Islet precursor cell (in vitro differentiated cells): ENCODE data around the gene C19orf53.
"Not testable (repeated sequence)": the region's sequence is repeated elsewhere in the genome, so short reads cannot be mapped to it uniquely, and the experiment has no call there.

Source experiments
- DNase-seq: peaks from one replicate; pipeline ENCODE4 v3.0.0-alpha.2; 2018

Gene C19orf53

GRCh38 chr19:13774217-13775191 lies at the start of gene C19orf53:
TSS of gene C19orf53 (plus strand) at chr19:13774456. CDS start at chr19:13774478, 22 bp downstream.
- peak; percentile 92 for DNase-seq

GRCh38 chr19:13726323-13726722 lies 47.9 kb upstream of the C19orf53 start:
- no peak for DNase-seq

GRCh38 chr19:13727798-13728197 lies 46.5 kb upstream of the C19orf53 start:
- no peak for DNase-seq

GRCh38 chr19:13729859-13730258 lies 44.4 kb upstream of the C19orf53 start:
- DNase-seq, result no peak

- peak; percentile 99 for DNase-seq
These were observed 42.9 kb upstream of the C19orf53 start for GRCh38 chr19:13731147-13731964.

DNA sequence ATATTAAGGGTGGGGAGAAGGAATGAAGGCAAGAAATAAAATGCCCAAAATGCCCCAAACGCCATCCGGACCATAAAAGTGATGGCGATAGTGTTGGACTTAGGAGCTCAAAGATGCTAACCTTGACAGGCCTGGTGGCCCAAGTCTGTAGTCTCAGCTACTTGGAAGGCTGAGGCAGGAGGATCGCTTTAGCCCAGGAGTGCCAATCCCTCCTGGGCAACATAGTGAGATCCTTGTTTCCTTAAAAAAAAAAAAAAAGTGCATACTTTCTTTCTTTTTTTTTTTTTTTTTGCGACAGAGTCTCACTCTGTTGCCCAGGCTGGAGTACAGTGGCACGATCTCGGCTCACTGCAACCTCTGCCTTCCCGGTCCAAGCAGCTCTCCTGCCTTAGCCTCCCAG lies 41.9 kb upstream of the C19orf53 start:
- no peak for DNase-seq

- DNase-seq, result no peak
These were observed 39.5 kb upstream of the C19orf53 start for GRCh38 chr19:13734751-13735150.

DNA sequence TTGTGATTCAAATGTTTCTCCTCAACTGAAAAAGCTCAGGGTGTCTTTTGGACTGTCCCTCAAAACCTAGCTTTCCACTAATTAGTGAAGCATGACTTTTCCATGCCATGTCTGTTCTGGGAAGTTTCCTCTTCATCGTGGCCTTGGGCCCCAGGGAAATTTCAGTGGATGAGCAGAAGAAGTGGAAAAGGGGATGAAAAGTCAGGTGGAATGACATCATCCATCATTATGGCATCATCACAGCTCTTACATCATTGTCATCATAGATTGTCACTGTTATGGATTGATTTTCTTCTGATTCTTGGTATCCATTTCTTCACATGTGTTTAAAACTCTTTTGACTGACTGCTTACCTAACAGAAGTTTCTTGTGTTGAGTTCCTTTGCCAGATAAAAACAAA lies 36.2 kb upstream of the C19orf53 start:
- no peak for DNase-seq

DNA sequence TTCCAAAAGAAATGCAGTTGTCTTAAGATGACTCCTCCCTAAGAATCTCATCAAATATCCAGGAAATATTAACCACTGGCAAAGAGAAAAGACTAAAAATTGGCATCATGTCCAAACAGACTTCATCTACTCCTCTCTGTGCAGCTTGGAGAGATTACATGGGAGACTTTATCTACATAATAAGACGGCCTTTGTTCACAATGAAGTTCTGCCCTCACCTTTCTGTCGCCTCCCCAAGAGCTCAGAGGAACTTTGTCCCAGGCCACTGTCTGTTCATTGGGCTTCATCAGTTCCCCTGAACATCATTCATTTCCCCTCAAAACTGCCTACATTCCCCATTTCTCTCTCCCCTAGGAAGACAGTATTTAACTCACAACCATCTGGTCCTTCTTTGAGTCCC lies 32.4 kb upstream of the C19orf53 start:
- DNase-seq, result no peak

DNA sequence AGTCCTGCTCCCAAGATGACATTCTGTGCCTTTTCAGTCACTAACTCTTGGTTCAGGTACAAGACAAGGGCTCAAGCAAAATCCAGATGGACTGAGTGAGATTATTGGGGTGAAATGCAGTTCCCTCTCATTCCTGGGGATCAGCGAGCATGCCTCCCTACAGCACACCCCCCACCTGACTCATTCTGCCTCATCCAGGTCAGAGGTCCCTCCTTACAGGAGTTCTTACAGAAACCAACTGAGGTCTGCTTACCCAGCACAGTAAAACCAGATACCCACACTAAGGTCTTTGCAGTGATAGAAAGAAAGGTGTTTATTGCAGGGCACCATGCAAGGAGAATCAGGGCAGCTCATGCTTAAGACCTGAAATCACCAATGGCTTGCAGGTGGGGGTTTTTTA lies 31.5 kb upstream of the C19orf53 start:
- DNase-seq, result no peak

GRCh38 chr19:13744174-13744573 lies 30.1 kb upstream of the C19orf53 start:
- no peak for DNase-seq

DNA sequence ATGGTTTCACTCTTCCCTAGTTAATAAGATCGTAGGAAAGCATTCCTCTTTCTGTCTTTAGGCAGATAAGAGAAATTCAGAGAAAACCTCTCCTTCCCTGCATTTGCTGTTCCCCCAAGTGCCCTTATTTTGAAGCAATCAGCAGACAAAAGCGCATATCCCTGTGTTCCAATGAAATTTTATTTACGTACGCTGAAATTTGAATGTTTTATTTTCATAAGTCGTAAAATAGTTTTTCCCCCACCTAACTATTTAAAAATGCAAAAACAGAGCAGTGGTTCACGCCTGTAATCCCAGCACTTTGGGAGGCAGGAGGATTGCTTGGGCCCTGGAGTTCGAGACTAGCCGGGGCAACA lies 27.2 kb upstream of the C19orf53 start:
- no peak for DNase-seq

DNA sequence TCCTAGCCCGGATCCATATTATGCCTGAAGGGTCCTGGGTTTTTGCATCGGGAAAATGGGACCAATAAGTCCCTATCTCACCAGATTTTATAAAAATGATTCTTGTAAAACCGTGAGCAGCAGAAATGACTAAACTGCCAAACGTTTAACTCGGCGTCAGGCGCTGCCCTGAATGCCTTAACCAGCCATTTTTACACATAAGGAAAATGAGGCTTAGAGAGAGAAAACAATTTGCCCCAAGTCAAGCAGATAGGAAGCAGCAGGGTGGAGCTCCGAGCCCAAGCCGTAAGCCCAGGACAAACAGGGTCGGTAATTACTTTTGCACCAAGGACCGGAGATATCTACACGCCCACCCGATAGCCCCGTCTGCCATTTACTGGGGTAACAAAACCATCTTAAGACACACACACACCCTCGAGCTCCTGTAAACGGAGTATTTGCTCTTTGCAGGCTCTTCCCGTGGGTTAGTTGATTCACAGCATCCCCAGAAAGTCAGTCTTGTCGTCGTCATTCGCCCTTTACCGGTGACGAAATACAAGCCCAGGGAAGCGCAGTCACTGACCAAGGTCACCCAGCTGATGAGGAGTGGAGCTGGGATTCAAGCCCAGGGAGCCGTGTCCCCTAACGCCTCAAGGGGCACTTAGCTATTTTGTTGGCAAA lies 26.0 kb upstream of the C19orf53 start:
- DNase-seq, result no peak

GRCh38 chr19:13751436-13751835 lies 22.8 kb upstream of the C19orf53 start:
- no peak for DNase-seq

DNA sequence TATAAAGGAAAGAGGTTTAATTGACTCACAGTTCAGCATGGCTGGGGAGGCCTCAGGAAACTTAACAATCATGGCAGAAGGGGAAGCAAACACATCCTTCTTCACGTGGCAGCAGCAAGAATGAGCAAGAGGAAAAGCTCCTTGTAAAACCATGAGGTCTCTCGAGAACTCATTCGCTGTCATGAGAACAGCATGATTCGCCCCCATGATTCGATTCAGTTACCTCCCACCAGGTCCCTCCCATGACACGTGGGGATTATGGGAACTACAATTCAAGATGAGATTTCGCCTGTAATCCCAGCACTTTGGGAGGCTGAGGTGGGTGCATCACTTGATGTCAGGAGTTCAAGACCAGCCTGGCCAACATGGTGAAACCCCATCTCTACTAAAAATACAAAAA lies 20.6 kb upstream of the C19orf53 start:
- not testable (repeated sequence) for DNase-seq

DNA sequence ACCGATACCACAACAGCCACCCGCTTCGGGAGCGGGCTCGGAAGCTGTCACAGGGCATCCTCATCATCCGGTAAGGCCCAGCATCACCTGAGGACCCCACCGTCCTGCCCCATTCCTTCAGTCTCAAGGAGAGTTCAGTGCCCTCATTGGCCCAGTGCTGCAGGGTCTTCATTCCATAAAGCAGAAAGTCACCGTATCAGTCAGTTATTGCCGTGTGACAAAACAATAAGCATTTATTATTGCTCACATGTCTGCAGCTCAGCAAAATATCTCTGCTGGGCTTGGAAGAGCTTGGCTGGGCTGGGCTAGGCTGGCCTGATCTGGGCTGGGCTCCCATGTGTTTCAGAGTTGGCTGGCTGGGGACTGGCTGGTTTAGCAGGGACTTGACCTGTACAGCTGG lies 18.0 kb upstream of the C19orf53 start:
- DNase-seq, result no peak

DNA sequence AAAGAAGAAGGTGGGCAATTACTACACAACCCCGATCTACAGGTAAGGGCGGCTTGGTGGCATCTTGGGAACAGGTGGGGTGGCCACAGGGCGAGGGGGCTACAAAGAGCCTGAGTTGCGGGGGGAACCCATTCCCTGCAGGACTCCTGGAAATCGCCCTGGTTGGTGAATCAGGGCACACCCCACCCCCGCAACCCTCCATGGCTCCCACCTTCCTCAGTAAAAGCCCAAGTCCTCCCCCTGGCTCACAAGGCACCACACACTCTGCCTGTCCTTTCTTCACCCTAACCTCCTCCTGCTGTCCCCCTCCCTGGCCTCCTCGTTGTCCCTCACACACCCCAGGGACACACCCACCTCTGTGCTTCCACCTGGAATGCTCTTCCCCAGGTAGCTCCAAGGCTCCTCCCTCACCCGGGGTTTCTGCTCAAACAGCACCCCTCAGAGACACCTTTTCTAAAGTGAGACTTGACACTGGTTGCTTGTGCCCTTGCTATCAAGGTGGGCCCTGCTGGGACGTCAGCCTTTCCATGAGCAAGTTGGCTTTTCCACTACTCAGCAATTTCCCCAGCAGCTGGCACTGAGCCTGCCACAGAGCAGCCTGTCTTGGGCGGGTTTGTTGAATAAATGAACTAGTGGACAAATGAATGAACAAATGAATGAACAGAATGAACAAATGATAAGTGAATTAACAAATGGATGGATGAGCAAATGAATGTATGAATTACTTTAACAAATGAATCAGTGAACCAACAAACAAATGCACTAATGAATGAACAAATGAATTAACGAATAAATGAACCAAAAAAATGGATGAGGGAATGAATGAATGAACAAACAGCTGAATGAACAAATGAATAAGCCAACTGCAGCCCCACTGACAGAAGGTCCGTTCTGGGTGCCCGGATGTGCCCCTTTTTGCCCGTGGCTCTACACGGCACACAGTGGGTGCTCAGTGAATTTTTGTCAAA lies 16.2 kb upstream of the C19orf53 start:
- DNase-seq, result no peak

- no peak for DNase-seq
These were observed 15.5 kb upstream of the C19orf53 start for GRCh38 chr19:13758795-13759194.

DNA sequence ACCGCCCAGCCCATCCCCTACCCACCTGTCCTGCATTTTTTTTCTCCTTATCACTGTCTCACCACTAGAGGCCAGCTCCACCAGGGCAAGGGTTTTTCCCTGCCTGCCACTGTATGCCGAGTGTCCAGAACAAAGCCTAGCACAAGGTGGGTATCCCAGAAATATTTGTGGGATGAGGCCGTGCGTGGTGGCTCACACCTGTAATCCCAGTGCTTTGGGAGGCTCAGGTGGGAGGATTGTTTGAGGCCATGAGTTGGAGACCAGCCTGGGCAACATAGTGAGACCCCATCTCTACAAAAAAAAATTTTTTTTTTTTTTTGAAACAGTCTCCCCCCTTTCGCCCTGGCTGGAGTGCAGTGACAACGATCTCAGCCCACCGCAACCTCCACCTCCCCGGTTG lies 12.8 kb upstream of the C19orf53 start:
- no peak for DNase-seq

DNA sequence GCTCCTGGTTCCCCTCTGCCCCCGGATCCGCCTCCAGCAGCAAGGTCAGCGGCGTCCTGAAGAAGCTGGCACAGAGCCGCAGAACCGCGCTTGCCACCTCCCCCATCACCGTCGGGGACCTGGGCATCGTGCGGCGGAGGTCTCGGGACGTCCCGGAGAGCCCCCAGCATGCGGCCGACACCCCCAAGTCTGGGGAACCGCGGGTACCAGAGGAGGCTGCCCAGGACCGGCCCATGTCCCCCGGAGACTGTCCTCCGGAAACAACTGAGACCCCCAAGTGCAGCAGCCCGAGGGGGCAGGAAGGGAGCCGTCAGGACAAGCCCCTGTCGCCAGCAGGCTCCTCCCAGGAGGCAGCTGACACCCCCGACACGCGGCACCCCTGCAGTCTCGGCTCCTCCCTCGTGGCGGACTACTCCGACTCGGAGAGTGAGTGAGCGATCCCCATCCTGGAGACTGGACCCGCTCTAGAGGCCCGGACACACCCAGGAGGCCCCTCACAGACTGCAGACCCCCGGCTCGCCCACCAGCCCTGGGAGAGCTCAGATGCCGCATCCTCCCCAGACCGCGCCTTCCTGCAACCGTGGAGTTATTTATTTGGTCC lies 11.5 kb upstream of the C19orf53 start:
- no peak for DNase-seq

DNA sequence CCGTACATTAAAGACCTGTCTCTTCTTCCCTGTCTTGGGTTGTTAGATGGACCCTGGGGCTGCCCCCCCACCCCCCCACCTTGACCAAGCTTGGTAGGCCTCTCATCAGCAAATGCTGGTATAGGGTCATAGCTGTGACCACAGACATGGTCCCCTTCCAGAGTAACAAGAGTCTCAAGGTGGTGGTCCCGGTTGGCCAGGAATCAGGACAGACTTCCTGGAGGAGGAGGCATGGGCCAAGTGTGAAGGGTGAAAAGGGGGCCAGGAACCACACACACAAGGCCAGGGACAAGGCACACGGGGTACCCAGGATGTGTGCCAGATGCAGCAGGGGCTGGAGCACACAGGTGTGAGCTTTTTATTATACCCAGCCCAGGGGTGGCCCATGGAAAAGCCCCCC lies 11.0 kb upstream of the C19orf53 start:
- no peak for DNase-seq
